GM12801 (cell line): Measurements from ENCODE around the gene PPP2R2D.

Experiments
- CTCF ChIP-seq: IDR thresholded peaks from one replicate; pipeline ENCODE4 v1.5.1; 2011; ENCODE audit warnings: control low read depth; ENCODE audit not compliant: insufficient read length; ENCODE audit errors: extremely low read depth

The PPP2R2D gene

GRCh38 chr10:131906269-131906639 is 5.4 kb downstream of the PPP2R2D start:
- no peak for TF ChIP-seq CTCF

GRCh38 chr10:131907679-131908078 is 6.9 kb downstream of the PPP2R2D start:
- TF ChIP-seq CTCF, result no peak

GRCh38 chr10:131908151-131908550 is 7.3 kb downstream of the PPP2R2D start:
- TF ChIP-seq CTCF, result no peak

- no peak for TF ChIP-seq CTCF
Observed at GRCh38 chr10:131909014-131909808, 8.4 kb downstream of the PPP2R2D start.

GRCh38 chr10:131909929-131910328 is 9.1 kb downstream of the PPP2R2D start:
- no peak for TF ChIP-seq CTCF

- no peak for TF ChIP-seq CTCF
Observed at GRCh38 chr10:131910663-131911314, 10.0 kb downstream of the PPP2R2D start.

- no peak for TF ChIP-seq CTCF
Observed at GRCh38 chr10:131911451-131911850, 10.6 kb downstream of the PPP2R2D start.
